UCSD-AML1 (cell line): ENCODE data around the gene PCDHA10.

Experiments
- DNase-seq: peaks from one replicate; lab custom pipeline; 2025; ENCODE audit not compliant: unreplicated experiment; lab: John Stamatoyannopoulos, UW

The PCDHA10 gene

DNA sequence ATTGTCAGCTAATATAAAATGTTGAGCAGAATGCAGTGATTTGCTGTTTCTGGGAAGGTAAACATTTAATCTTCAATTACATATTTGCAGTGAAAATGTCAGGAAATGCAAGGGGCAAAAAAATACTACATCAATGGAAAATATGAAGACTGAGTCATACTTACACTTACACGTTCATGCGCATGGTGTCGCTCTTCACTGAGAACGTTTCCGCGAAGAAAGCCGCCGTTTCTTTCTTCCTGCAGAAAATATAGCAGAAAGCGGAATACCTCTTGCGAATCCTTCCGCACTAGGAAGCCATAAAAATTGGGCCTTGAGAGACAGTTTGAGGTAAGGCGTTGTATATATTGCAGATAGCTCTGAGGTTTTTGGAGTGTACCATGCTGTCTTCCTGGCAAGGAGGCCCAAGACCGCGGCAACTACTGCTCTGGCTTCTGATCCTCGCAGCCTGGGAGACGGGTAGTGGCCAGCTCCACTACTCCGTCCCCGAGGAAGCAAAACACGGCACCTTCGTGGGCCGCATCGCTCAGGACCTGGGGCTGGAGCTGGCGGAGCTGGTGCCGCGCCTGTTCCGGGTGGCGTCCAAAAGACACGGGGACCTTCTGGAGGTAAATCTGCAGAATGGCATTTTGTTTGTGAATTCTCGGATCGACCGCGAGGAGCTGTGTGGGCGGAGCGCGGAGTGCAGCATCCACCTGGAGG, 26.3 kb downstream of the PCDHA10 start, which contains the start of gene PCDHA13:
Gene PCDHA13, plus strand, starts transcription at position 236 of the 702 bp plus-strand sequence. Its CDS starts 145 bp downstream, at position 381.
- DNase-seq, result no peak

DNA sequence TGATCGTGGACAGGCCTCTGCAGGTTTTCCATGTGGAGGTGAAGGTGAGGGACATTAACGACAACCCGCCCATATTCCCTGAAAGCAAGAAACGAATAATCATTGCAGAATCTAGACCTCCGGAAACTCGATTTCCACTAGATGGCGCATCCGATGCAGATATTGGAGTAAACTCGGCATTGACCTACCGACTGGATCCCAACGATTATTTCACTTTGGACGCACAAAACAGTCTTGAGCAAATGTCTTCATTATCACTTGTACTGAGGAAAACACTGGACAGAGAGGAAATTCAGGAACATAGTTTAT, 26.8 kb downstream of the PCDHA10 start:
- no peak for DNase-seq

DNA sequence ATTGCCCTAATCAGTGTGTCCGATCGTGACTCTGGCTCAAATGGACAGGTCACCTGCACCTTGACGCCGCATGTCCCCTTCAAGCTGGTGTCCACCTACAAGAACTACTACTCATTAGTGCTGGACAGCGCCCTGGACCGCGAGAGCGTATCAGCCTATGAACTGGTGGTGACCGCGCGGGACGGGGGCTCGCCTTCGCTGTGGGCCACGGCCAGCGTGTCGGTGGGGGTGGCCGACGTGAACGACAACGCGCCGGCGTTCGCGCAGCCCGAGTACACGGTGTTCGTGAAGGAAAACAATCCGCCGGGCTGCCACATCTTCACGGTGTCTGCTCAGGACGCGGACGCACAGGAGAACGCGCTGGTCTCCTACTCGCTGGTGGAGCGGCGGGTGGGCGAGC, 27.7 kb downstream of the PCDHA10 start:
- DNase-seq, result no peak

DNA sequence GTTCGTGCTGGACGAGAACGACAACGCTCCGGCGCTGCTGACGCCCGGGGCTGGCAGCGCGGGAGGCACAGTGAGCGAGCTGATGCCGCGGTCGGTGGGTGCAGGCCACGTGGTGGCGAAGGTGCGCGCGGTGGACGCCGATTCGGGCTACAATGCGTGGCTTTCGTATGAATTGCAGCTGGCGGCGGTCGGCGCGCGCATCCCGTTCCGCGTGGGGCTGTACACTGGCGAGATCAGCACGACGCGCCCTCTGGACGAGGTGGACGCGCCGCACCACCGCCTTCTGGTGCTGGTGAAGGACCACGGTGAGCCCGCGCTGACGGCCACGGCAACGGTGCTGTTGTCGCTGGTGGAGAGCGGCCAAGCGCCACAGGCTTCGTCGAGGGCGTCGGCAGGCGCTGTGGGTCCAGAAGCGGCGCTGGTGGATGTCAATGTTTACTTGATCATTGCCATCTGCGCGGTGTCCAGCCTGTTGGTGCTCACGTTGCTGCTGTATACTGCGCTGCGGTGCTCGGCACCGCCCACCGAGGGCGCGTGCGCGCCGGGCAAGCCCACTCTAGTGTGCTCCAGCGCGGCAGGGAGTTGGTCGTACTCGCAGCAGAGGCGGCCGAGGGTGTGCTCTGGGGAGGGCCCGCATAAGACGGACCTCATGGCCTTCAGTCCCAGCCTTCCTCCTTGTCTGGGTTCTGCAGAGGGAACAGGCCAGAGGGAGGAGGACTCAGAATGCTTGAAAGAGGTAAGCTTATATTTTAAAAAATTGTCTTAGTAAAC, 28.4 kb downstream of the PCDHA10 start:
- no peak for DNase-seq

DNA sequence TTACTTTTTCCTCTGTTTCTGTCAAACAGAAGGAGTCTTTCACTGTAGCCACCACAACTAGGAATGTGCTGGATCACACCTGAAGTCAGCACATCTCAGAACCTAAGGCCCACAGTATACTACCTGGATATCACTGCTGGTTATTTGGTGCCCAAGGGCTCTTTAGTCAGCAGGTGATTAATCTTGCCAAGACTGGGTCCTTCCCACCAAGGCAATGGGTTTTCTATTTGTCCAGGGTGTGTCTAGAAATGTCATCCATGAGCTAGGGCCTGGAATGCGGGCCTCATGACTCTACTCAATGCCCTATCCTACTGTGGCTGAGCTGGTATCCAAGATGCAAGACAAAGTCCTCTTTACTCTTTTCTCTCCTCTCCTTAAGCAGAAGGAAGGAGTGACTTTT, 60.6 kb downstream of the PCDHA10 start:
- DNase-seq, result no peak
